Measurements from ENCODE around the gene HK2.

Gene HK2

GRCh38 chr2:74858281-74858680, 24.4 kb downstream of the HK2 start:
- Histone ChIP-seq H3K4me2 (no peak overlapping the region), H3K4me3 (IDR thresholded peaks at IDR 0.05; ENCODE audit: insufficient read depth, low read depth, low read length) (no peak overlapping the region), H3K9ac (no peak overlapping the region), H2AFZ (ENCODE audit: low read depth) (no peak overlapping the region), H3K27ac (no peak overlapping the region), H4K20me1 (ENCODE audit: insufficient read depth) (no peaks in the 10 kb centered on the region), H3K79me2 (ENCODE audit: insufficient read depth, low read depth) (peaks cover 9% of the 10 kb centered on the region; the same call in 1 of the 2 replicates), H3K27me3 (ENCODE audit: insufficient read depth, low read depth) (no peaks in the 10 kb centered on the region), H3K36me3 (ENCODE audit: insufficient read depth) (no peaks in the 10 kb centered on the region; the same call in 1 of the 2 replicates), H3K4me1 (ENCODE audit: low read depth, poor library complexity, severe bottlenecking) (no peaks in the 10 kb centered on the region)
- TF ChIP-seq, protein P1, sequence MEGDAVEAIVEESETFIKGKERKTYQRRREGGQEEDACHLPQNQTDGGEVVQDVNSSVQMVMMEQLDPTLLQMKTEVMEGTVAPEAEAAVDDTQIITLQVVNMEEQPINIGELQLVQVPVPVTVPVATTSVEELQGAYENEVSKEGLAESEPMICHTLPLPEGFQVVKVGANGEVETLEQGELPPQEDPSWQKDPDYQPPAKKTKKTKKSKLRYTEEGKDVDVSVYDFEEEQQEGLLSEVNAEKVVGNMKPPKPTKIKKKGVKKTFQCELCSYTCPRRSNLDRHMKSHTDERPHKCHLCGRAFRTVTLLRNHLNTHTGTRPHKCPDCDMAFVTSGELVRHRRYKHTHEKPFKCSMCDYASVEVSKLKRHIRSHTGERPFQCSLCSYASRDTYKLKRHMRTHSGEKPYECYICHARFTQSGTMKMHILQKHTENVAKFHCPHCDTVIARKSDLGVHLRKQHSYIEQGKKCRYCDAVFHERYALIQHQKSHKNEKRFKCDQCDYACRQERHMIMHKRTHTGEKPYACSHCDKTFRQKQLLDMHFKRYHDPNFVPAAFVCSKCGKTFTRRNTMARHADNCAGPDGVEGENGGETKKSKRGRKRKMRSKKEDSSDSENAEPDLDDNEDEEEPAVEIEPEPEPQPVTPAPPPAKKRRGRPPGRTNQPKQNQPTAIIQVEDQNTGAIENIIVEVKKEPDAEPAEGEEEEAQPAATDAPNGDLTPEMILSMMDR (conservative IDR thresholded peaks at IDR 0.05; ENCODE audit: low read depth, low read length) = no peak

- H4K20me1 ChIP-seq (ENCODE audit: insufficient read depth) = no peaks in the 10 kb centered on the region
Observed at GRCh38 chr2:74860079-74860478, 26.2 kb downstream of the HK2 start.

DNA sequence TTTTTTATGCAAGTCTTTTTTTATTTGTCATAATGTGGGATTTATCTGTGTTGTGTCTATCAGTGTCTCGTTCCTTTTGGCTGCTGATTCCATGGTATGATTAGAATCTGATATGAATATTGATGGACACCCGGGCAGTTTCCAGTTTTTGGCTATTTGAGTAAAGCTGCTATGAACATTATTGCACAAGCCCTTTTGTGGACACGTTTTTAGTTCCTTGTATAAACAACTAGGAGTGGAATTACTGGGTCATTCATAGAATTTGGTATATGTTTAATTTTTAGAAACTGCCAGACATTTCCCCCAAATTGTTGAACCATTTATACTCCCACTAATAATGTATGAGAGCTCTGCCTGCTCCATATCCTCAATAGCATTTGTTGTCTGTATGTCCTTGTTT, 26.6 kb downstream of the HK2 start:
- peaks cover 9% of the 10 kb centered on the region; the same call in 1 of the 2 replicates for H3K79me2 ChIP-seq (ENCODE audit: insufficient read depth, low read depth)
- H4K20me1 ChIP-seq (ENCODE audit: insufficient read depth) = no peaks in the 10 kb centered on the region
- H3K36me3 ChIP-seq (ENCODE audit: insufficient read depth) = no peaks in the 10 kb centered on the region; the same call in 1 of the 2 replicates

More at GRCh38 chr2:74860079-74860478, 26.2 kb downstream of the HK2 start:
- H3K9ac ChIP-seq = no peak overlapping the region
- no peaks in the 10 kb centered on the region for H3K4me1 ChIP-seq (ENCODE audit: low read depth, poor library complexity, severe bottlenecking)
- peaks cover 9% of the 10 kb centered on the region; the same call in 1 of the 2 replicates for H3K79me2 ChIP-seq (ENCODE audit: insufficient read depth, low read depth)
- no peak overlapping the region for H2AFZ ChIP-seq (ENCODE audit: low read depth)
- H3K4me2 ChIP-seq = no peak overlapping the region
- no peak overlapping the region for H3K27ac ChIP-seq
- no peaks in the 10 kb centered on the region for H3K27me3 ChIP-seq (ENCODE audit: insufficient read depth, low read depth)
- TF ChIP-seq, protein P1 (conservative IDR thresholded peaks at IDR 0.05; ENCODE audit: low read depth, low read length) = no peak
- no peak overlapping the region for H3K4me3 ChIP-seq (IDR thresholded peaks at IDR 0.05; ENCODE audit: insufficient read depth, low read depth, low read length)
- H3K36me3 ChIP-seq (ENCODE audit: insufficient read depth) = no peaks in the 10 kb centered on the region; the same call in 1 of the 2 replicates

DNA sequence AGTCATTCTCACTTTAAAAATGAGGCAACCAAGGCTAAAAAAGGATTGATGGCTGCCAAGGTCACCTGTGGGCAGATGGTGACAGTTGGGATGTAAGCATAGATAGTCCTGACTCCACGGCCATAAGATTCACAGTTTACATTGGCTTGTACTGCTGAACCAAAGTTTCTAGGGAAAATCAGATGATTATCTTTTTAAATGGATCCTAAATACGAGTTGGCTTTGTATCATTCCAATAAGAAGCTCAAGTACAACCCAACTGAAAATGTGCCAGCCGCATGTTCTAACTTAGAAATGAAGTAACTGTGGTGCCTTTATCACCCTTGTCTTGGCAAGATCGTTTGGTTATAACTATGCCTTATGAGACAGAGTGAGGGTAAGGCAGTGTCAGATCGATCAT, 27.6 kb downstream of the HK2 start:
- no peaks in the 10 kb centered on the region for H4K20me1 ChIP-seq (ENCODE audit: insufficient read depth)

More for the DNA sequence above, 26.6 kb downstream of the HK2 start:
- no peaks in the 10 kb centered on the region for H3K27me3 ChIP-seq (ENCODE audit: insufficient read depth, low read depth)
- TF ChIP-seq, protein P1 (conservative IDR thresholded peaks at IDR 0.05; ENCODE audit: low read depth, low read length) = no peak
- H3K27ac ChIP-seq = no peak overlapping the region
- H3K9ac ChIP-seq = no peak overlapping the region
- H3K4me2 ChIP-seq = no peak overlapping the region
- no peaks in the 10 kb centered on the region for H3K4me1 ChIP-seq (ENCODE audit: low read depth, poor library complexity, severe bottlenecking)
- no peak overlapping the region for H3K4me3 ChIP-seq (IDR thresholded peaks at IDR 0.05; ENCODE audit: insufficient read depth, low read depth, low read length)
- no peak overlapping the region for H2AFZ ChIP-seq (ENCODE audit: low read depth)

More for the DNA sequence above, 27.6 kb downstream of the HK2 start:
- Histone ChIP-seq H3K4me3 (IDR thresholded peaks at IDR 0.05; ENCODE audit: insufficient read depth, low read depth, low read length) (no peak overlapping the region), H3K27ac (no peak overlapping the region), H2AFZ (ENCODE audit: low read depth) (no peak overlapping the region), H3K79me2 (ENCODE audit: insufficient read depth, low read depth) (peaks cover 9% of the 10 kb centered on the region; the same call in 1 of the 2 replicates), H3K4me1 (ENCODE audit: low read depth, poor library complexity, severe bottlenecking) (no peaks in the 10 kb centered on the region), H3K27me3 (ENCODE audit: insufficient read depth, low read depth) (no peaks in the 10 kb centered on the region), H3K4me2 (no peak overlapping the region), H3K36me3 (ENCODE audit: insufficient read depth) (no peaks in the 10 kb centered on the region), H3K9ac (no peak overlapping the region)
- TF ChIP-seq, protein P1 (conservative IDR thresholded peaks at IDR 0.05; ENCODE audit: low read depth, low read length) = no peak
